Liver (tissue), 9 donors: ENCODE results near the gene PUSL1. TPM values are rescaled to one million over a fixed set of nuclear protein-coding genes. Genes with fewer than 3 reads are reported as not detected.

Source experiments
- DNase-seq: peaks from one replicate; pipeline ENCODE4 v3.0.0-alpha.2; 2017; ENCODE audit warnings: low spot score
- H3K27ac ChIP-seq, 2 donors: one replicate each; pipeline ENCODE4 v1.7.0; 2013; ENCODE audit warnings: inconsistent platforms in 2 of 2, low read length in 2 of 2, control low read depth in 1 of 2, low read depth in 1 of 2, mild to moderate bottlenecking in 1 of 2
- H3K27me3 ChIP-seq, 4 donors: one replicate each; pipeline versions ENCODE4 v1.6.1 to v1.7.0; 2013; ENCODE audit warnings: low read length in 3 of 4, inconsistent platforms in 1 of 4, mild to moderate bottlenecking in 1 of 4, moderate library complexity in 1 of 4; ENCODE audit not compliant: control insufficient read depth in 4 of 4, insufficient read depth in 4 of 4
- H3K36me3 ChIP-seq, 4 donors: one replicate each; pipeline versions ENCODE4 v1.6.1 to v1.7.0; 2013; ENCODE audit warnings: low read length in 3 of 4, mild to moderate bottlenecking in 3 of 4, low read depth in 1 of 4, moderate library complexity in 1 of 4; ENCODE audit not compliant: control insufficient read depth in 4 of 4, insufficient read depth in 3 of 4
- H3K4me1 ChIP-seq, 4 donors: one replicate each; pipeline versions ENCODE4 v1.6.1 to v1.7.0; 2013; ENCODE audit warnings: low read length in 3 of 4, mild to moderate bottlenecking in 3 of 4, moderate library complexity in 1 of 4; ENCODE audit not compliant: control insufficient read depth in 4 of 4, insufficient read depth in 4 of 4
- H3K4me3 ChIP-seq, 3 donors: one replicate each; pipeline versions ENCODE4 v1.6.1 to v1.7.0; 2013; ENCODE audit warnings: low read length in 3 of 3, control low read depth in 1 of 3, low read depth in 1 of 3, mild to moderate bottlenecking in 1 of 3
- H3K9ac ChIP-seq, 2 donors: one replicate each; pipeline ENCODE4 v1.7.0; 2013; ENCODE audit warnings: low read length in 2 of 2, mild to moderate bottlenecking in 2 of 2, moderate library complexity in 2 of 2, control low read depth in 1 of 2, low read depth in 1 of 2
- H3K9me3 ChIP-seq, 4 donors: one replicate each; pipeline versions ENCODE4 v1.6.1 to v1.7.0; 2013; ENCODE audit warnings: low read length in 3 of 4; ENCODE audit not compliant: control insufficient read depth in 4 of 4
- EGR1 ChIP-seq, 2 donors: IDR thresholded peaks; 2 replicates each; pipeline ENCODE4 v1.6.1; 2016 to 2018; ENCODE audit warnings: antibody characterized with exemption in 2 of 2, low read depth in 2 of 2
- FOXA1 ChIP-seq: IDR thresholded peaks from 2 replicates; pipeline ENCODE4 v1.6.1; 2016; ENCODE audit warnings: antibody characterized with exemption
- GABPA ChIP-seq, 2 donors: IDR thresholded peaks in 1 of 2; conservative IDR thresholded peaks in 1 of 2; 2 replicates each; pipeline ENCODE4 v1.6.1; 2016; ENCODE audit warnings: antibody characterized with exemption in 2 of 2, mild to moderate bottlenecking in 1 of 2, moderate library complexity in 1 of 2
- HNF4A ChIP-seq, 2 donors: conservative IDR thresholded peaks; 2 replicates each; pipeline ENCODE4 v1.6.1; 2016; ENCODE audit warnings: antibody characterized with exemption in 2 of 2, mild to moderate bottlenecking in 2 of 2
- HNF4G ChIP-seq: IDR thresholded peaks from 2 replicates; pipeline ENCODE4 v1.6.1; 2016; ENCODE audit warnings: antibody characterized with exemption
- JUND ChIP-seq, 2 donors: IDR thresholded peaks; 2 replicates each; pipeline ENCODE4 v1.6.1; 2016; ENCODE audit warnings: antibody characterized with exemption in 2 of 2
- NR2F2 ChIP-seq: IDR thresholded peaks from 2 replicates; pipeline ENCODE4 v1.6.1; 2016; ENCODE audit warnings: antibody characterized with exemption
- RAD21 ChIP-seq, 2 donors: IDR thresholded peaks; 2 replicates each; pipeline ENCODE4 v1.6.1; 2016; ENCODE audit warnings: antibody characterized with exemption in 2 of 2, mild to moderate bottlenecking in 2 of 2
- SP1 ChIP-seq: IDR thresholded peaks from 2 replicates; pipeline ENCODE4 v1.6.1; 2018; ENCODE audit warnings: antibody characterized with exemption, mild to moderate bottlenecking
- TAF1 ChIP-seq: conservative IDR thresholded peaks from 2 replicates; pipeline ENCODE4 v1.6.1; 2016; ENCODE audit warnings: antibody characterized with exemption, mild to moderate bottlenecking
- YY1 ChIP-seq: IDR thresholded peaks from 2 replicates; pipeline ENCODE4 v1.6.1; 2016; ENCODE audit warnings: antibody characterized with exemption, mild to moderate bottlenecking
- WGBS: extraction: QIAGEN DNeasy Blood & Tissue Kit; methylation state at CpG from one replicate; pipeline ENCODE4 v1.1.7; 2013; 5-methylcytosine and 5-hydroxymethylcytosine counted together
- polyA plus RNA-seq, 2 donors: library from polyadenylated mRNA; stranded (reverse) in 1 of 2; unstranded in 1 of 2; fragments of 200-250 nt in 1 of 2; fragments of >200 nt in 1 of 2; fragmentation: Nextera tagmentation in 1 of 2; extraction: Ambion mirVana in 1 of 2; gene quantifications; one replicate each; pipeline versions ENCODE4 v1.2.1 to v1.2.3, GENCODE V29; 2013 to 2015
- total RNA-seq, 2 donors: library from RNA; depleted of rRNA; stranded (reverse); fragments of >200 nt; gene quantifications; one replicate each; pipeline ENCODE4 v1.2.3, GENCODE V29; 2014
- TF ChIP-seq, protein P1 (sequence below): fragments of 150-350 bp; IDR thresholded peaks from 2 replicates; pipeline ENCODE4 v1.5.1; 2017; ENCODE audit warnings: improper control_type of control experiment, low read depth, low read length; ENCODE audit not compliant: missing input control
- TF ChIP-seq, protein P2 (sequence below): IDR thresholded peaks from 2 replicates; pipeline ENCODE4 v1.6.1; 2016; ENCODE audit warnings: antibody characterized with exemption
- TF ChIP-seq, protein P3 (sequence below): IDR thresholded peaks from 2 replicates; pipeline ENCODE4 v1.6.1; 2016; ENCODE audit warnings: antibody characterized with exemption, mild to moderate bottlenecking
- TF ChIP-seq, protein P4 (sequence below): IDR thresholded peaks from 2 replicates; pipeline ENCODE4 v1.6.1; 2016; ENCODE audit warnings: antibody characterized with exemption
- donor health status: healthy.
- donor health status: healthy.
- donor health status: healthy.
- donor health status: healthy.
- donor health status: healthy.

Gene PUSL1
- total and polyA plus RNA-seq, 4 donors: 9.3 to 14.9 (median 10.3) TPM

DNA sequence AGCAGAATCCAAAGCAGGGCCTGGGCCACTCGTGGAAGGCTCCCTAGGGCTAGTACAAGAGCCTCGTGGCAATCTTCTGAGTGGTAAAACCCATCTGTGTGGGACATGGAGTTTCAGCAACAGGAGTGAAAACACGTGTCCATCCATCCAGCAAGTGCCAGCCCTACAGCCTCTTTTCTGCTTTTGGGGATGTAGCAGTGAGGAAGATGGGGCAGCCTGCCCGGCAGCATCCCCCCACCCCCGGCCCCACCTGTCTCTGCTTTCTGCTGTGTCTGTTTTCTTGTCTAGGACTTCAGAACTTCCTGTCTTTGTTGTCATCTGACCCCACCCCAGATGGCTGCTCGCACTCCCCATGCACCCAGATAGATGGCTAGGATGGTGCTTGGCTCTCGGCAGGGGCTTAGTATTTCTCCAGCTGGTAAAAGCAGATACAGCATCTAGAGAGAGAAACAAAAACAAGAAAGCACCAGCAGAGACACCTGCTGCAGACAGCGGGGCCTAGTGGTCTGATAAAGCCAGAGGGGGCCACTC, 17.7 kb downstream of the PUSL1 start:
- WGBS: 64% methylated on average over 8 of the region's 8 CpGs
- H3K9me3 ChIP-seq: no peaks in the 10 kb centered on the region
- H3K36me3 ChIP-seq: peaks cover 0 to 11% (median 6%) of the 10 kb centered on the region in 4 donors
- no peak overlapping the region for H3K9ac ChIP-seq
- H3K4me1 ChIP-seq: peaks cover 7 to 39% (median 26%) of the 10 kb centered on the region in 4 donors
- TF ChIP-seq HNF4G (no peak), SP1 (no peak), TAF1 (no peak), EGR1 (IDR thresholded peaks at IDR 0.05; ENCODE audit: low read depth in 2 of 2) (no peak)
- TF ChIP-seq, protein P1, sequence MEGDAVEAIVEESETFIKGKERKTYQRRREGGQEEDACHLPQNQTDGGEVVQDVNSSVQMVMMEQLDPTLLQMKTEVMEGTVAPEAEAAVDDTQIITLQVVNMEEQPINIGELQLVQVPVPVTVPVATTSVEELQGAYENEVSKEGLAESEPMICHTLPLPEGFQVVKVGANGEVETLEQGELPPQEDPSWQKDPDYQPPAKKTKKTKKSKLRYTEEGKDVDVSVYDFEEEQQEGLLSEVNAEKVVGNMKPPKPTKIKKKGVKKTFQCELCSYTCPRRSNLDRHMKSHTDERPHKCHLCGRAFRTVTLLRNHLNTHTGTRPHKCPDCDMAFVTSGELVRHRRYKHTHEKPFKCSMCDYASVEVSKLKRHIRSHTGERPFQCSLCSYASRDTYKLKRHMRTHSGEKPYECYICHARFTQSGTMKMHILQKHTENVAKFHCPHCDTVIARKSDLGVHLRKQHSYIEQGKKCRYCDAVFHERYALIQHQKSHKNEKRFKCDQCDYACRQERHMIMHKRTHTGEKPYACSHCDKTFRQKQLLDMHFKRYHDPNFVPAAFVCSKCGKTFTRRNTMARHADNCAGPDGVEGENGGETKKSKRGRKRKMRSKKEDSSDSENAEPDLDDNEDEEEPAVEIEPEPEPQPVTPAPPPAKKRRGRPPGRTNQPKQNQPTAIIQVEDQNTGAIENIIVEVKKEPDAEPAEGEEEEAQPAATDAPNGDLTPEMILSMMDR: no peak
- TF ChIP-seq, protein P2, sequence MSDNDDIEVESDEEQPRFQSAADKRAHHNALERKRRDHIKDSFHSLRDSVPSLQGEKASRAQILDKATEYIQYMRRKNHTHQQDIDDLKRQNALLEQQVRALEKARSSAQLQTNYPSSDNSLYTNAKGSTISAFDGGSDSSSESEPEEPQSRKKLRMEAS: no peak
- peak overlapping the region; percentile 78 to 85 (median 79) for H3K4me3 ChIP-seq
- H3K27ac ChIP-seq: no peak overlapping the region
- no peak for DNase-seq
- no peaks in the 10 kb centered on the region for H3K27me3 ChIP-seq

DNA sequence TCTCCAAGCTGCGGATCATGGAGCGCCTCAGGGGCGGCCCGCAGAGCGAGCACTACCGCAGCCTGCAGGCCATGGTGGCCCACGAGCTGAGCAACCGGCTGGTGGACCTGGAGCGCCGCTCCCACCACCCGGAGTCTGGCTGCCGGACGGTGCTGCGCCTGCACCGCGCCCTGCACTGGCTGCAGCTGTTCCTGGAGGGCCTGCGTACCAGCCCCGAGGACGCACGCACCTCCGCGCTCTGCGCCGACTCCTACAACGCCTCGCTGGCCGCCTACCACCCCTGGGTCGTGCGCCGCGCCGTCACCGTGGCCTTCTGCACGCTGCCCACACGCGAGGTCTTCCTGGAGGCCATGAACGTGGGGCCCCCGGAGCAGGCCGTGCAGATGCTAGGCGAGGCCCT, 18.9 kb downstream of the PUSL1 start:
- TF ChIP-seq HNF4A (conservative IDR thresholded peaks at IDR 0.05): no peak
- TF ChIP-seq JUND (IDR thresholded peaks at IDR 0.05): no peak
- TF ChIP-seq, protein P3, sequence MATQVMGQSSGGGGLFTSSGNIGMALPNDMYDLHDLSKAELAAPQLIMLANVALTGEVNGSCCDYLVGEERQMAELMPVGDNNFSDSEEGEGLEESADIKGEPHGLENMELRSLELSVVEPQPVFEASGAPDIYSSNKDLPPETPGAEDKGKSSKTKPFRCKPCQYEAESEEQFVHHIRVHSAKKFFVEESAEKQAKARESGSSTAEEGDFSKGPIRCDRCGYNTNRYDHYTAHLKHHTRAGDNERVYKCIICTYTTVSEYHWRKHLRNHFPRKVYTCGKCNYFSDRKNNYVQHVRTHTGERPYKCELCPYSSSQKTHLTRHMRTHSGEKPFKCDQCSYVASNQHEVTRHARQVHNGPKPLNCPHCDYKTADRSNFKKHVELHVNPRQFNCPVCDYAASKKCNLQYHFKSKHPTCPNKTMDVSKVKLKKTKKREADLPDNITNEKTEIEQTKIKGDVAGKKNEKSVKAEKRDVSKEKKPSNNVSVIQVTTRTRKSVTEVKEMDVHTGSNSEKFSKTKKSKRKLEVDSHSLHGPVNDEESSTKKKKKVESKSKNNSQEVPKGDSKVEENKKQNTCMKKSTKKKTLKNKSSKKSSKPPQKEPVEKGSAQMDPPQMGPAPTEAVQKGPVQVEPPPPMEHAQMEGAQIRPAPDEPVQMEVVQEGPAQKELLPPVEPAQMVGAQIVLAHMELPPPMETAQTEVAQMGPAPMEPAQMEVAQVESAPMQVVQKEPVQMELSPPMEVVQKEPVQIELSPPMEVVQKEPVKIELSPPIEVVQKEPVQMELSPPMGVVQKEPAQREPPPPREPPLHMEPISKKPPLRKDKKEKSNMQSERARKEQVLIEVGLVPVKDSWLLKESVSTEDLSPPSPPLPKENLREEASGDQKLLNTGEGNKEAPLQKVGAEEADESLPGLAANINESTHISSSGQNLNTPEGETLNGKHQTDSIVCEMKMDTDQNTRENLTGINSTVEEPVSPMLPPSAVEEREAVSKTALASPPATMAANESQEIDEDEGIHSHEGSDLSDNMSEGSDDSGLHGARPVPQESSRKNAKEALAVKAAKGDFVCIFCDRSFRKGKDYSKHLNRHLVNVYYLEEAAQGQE: no peak
- TF ChIP-seq, protein P1: no peak
- TF ChIP-seq FOXA1: no peak
- no peak for TF ChIP-seq YY1
- TF ChIP-seq RAD21 (IDR thresholded peaks at IDR 0.05): no peak
- TF ChIP-seq SP1: no peak
- TF ChIP-seq, protein P4, sequence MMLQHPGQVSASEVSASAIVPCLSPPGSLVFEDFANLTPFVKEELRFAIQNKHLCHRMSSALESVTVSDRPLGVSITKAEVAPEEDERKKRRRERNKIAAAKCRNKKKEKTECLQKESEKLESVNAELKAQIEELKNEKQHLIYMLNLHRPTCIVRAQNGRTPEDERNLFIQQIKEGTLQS: no peak
- no peak for TF ChIP-seq NR2F2
- no peak for TF ChIP-seq TAF1
- no peak for TF ChIP-seq GABPA (IDR thresholded peaks at IDR 0.05 in 1 of 2, conservative IDR thresholded peaks at IDR 0.05 in 1 of 2)
- TF ChIP-seq, protein P2: no peak
- TF ChIP-seq HNF4G: no peak
- WGBS: 93% methylated on average over 40 of the region's 40 CpGs
- no peak overlapping the region for H3K4me3 ChIP-seq

More for the DNA sequence above, 18.9 kb downstream of the PUSL1 start:
- Histone ChIP-seq H3K9ac (no peak overlapping the region), H3K27me3 (no peaks in the 10 kb centered on the region), H3K4me1 (peaks cover 12 to 38% (median 26%) of the 10 kb centered on the region in 4 donors), H3K9me3 (no peaks in the 10 kb centered on the region), H3K27ac (no peak overlapping the region), H3K36me3 (peaks cover 0 to 11% (median 6%) of the 10 kb centered on the region in 4 donors)
- no peak for DNase-seq
